HG03432 (cell line): Measurements from ENCODE around the gene MEX3C.

Experiments used
- ATAC-seq: cut with Tn5 transposase; IDR thresholded peaks from one replicate; pipeline ENCODE4 v1.9.1; 2021; ENCODE audit warnings: mild to moderate bottlenecking, moderate library complexity; ENCODE audit not compliant: unreplicated experiment

MEX3C gene

GRCh38 chr18:51197661-51198424 is at the start of gene MEX3C:
Gene MEX3C (minus strand): TSS chr18:51197681. CDS start chr18:51197320, 361 bp downstream.
- peak; percentile 80 for ATAC-seq

DNA sequence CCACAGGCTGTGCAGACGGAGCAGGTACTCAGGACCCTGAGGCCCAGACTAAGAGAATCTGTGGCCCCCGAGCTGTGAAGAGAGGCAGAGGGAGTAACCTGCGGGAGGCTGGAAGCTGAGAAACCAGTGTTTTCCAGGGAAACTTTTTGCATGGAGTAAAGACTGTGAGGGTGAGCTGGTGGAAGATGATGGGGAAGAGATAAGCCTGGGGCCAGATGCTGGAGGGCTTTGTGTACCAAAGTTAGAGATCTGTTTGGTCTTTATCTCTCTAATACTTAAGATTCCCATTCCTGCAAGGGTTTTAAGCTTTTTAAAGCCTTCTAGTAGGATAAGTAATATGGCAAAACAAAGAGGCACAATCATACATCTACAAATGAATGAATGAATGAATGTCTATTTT is 43.7 kb upstream of the MEX3C start:
- ATAC-seq, result no peak

- ATAC-seq, result no peak
Observed at GRCh38 chr18:51236225-51236624, 38.7 kb upstream of the MEX3C start.

GRCh38 chr18:51235009-51235789 is 37.7 kb upstream of the MEX3C start:
- ATAC-seq, result peak; percentile 96

DNA sequence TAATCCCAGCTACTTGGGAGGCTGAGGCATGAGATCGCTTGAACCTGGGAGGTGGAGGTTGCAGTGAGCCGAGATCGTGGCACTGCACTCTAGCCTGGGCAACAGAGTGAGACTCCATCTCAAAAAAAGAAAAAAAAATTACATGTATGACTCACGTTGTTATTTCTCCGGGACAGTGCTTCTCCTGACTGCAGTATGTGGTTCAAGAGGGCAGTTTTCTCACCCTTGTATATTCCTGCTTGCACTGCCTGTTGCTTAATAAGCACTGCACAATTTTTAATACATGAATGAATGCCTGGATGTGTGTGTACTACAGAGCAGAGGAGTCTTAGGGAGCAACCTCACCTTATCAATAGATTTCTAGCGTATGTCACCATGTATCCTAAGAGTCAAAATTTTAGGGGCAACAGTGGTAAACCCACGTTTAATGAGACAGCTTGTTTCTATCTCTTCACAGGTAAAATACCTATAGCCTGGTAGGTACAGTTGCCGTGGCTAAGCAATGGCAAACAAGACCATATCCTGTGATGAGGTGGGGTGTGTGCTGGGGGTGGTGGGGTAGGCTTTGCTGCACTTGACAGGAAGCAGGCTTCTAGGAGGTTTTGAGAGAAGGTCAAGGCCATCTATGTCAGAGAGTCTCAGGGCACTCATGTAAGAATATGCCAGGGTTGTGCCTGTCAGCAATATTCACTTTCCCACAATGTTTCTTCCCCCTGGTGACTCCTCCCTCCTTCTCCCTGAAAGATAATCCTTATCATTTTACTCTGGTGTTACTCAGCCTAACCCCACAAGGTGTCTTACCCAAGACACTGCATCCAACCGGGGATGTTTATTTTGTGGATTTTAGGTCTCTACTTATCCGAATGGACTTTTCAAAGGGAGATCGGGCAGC is 36.9 kb upstream of the MEX3C start:
- ATAC-seq, result peak; percentile 17

- peak; percentile 72 for ATAC-seq
Observed at GRCh38 chr18:51229328-51229727, 31.8 kb upstream of the MEX3C start.

GRCh38 chr18:51227660-51228059 is 30.2 kb upstream of the MEX3C start:
- no peak for ATAC-seq

- ATAC-seq, result no peak
Observed at GRCh38 chr18:51226587-51227350, 29.3 kb upstream of the MEX3C start.

DNA sequence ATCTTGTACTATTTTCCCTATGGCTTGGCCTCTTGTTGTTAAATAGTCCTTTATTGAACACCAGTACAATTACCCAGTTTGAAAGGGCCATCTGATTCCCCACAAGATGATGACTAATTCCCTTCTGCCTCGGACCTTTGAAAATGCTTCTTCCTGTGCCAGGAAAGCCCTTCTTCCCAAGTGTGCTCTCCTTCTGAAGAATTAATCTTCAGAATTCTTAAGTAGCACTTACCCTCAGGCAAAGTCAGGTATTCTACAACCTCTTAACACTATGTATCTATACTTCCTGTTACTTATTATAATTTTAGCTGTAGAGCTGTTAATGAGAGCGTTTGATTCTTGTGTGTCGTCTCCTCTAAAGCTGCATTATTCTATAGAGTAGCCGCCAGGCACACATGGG is 28.6 kb upstream of the MEX3C start:
- no peak for ATAC-seq

- no peak for ATAC-seq
Observed at GRCh38 chr18:51212606-51213005, 15.1 kb upstream of the MEX3C start.

DNA sequence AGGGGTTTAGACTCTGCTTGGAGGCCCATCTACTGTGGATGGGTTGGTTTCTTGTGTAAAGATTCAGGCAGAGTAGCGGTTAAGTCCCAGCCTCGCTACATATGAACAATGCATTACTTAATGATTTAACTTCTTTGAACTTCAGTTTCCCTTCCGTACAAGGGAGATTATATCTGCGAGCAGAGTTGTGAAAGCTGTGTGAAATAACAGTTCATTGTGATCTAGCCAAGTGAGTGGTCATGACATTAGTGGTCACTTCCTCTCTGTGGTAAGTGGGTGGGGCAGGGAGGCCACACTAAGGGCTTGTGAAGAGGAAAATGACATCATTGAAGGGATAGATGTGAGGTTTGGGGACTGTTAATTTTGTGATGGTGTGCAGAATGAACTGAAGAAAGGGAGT is 14.1 kb upstream of the MEX3C start:
- peak; percentile 96 for ATAC-seq

DNA sequence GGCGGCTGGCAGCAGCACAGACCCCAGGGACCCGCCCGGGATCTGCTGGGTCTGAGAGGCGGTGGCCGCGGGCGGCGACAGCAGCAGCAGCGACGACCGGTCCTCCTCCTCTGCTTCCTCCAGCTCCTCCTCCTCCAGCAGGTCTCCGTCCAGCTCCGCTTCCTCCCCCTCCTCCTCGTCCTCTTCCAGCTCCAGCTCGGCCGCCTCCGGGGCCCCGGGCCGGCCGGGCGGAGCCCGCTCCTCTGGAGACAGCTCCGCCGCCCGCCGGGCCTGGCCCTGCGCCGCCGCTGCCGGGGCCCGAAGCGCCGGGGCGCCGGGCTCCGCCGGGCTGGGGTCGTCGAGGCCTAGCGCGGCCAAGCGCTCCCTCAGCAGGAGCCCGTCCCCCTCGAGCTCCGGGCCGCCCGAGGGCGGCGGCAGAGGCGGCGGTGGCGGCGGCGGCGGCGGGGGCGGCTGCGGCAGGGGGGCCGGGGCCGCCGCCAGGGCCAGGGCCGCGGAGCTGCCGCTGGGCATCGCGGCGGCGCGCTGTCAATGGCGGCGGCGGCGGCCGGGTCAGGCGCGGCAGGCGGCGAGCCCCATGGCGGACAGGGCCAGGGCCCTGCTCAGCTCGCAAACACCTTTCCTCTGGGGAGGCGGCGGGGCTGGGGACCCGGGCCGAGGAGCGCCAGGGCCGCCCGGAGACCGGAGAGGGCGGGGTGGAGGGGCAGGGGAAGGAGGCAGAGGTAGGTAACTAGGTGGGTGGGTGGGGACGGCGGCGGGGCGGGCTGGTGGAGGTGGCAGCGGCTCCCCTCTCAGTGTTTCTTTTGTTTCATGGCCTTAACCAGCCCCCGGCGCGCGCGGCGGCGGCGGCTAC is 445 bp downstream of the MEX3C start:
- peak; percentile 10 for ATAC-seq

DNA sequence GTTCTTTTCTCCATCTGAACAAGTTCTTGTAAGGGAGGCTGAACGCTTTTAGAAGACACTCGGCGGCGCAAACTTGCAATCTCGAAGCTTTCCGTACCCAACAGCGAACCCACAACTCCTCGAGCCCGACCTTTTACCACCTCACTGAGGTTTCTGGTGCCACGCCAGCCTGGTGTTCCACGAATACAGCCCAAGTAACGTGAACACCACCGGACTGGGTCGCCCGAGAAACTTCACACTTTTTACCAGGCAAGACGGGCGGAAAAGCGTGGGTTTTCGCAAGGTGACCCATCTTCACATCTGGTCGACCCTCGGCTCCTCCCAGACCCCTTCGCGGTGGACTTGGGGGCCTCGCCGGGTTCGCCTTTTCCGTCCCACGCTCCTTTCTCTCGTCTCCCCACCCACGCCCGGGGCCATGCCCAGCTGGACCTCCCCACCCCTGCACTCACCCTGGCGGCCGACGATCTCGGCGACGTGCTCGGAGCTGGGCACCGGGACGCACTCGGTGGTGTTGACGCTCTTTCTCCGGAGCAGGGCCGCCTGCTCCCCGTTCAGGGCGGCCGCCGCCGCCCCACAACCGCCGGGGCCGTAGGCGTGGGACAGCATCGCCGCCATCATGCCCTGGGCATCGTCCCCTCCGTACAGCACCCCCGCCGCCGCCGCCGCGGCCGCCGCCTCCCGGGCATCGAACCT is 1.2 kb downstream of the MEX3C start:
- peak; percentile 1 for ATAC-seq

- no peak for ATAC-seq
Observed at GRCh38 chr18:51195451-51196117, 1.9 kb downstream of the MEX3C start.

- no peak for ATAC-seq
Observed at GRCh38 chr18:51195086-51195450, 2.4 kb downstream of the MEX3C start.

DNA sequence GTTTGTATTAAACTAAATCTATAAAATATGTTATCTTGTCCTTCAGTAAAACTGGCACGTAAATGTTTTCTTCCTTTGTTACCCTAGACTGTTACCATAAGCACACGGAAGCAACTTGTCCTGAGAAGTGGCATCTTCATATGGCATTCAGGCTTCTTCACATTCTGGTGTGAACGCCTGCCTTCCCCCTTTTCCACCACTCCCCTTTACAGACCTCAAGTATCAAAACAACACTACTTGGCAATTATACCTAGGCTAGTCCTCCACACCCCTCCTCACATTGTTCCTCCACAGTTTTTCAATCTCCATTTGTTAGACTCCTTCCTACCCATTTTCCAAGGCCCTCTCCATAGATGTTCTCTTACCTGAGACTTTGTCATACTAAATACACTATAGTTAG is 2.9 kb downstream of the MEX3C start:
- no peak for ATAC-seq

- ATAC-seq, result no peak
Observed at GRCh38 chr18:51193621-51194287, 3.7 kb downstream of the MEX3C start.

- no peak for ATAC-seq
Observed at GRCh38 chr18:51192696-51193095, 4.8 kb downstream of the MEX3C start.
